ENCODE results near the gene HOXA2.

HOXA2 gene

DNA sequence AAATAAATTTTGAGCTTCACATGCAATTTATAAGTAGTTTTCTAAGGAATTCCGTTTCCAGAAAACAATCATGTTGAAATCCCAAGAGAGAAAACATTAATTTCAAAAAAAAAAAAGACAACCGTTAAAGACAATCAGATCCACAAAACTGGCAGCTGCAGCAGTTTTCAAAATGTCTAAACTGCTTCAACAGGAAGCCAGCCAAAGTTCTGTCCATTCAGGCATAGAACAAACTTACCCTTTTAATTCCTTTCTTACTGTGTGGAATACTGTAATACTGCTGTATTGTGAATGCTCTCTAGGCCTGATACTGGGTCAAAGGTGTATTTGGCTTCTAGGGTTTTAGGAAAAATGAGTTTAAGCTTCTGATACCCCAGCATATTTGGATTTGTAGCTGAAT is 38.3 kb downstream of the HOXA2 start:
- no peak overlapping the region for H3K4me3 ChIP-seq
- H3K27ac ChIP-seq: no peak overlapping the region

- H3K4me3 ChIP-seq: no peak overlapping the region
- no peak overlapping the region for H3K27ac ChIP-seq
These were observed 39.5 kb downstream of the HOXA2 start for GRCh38 chr7:27062946-27063345.

DNA sequence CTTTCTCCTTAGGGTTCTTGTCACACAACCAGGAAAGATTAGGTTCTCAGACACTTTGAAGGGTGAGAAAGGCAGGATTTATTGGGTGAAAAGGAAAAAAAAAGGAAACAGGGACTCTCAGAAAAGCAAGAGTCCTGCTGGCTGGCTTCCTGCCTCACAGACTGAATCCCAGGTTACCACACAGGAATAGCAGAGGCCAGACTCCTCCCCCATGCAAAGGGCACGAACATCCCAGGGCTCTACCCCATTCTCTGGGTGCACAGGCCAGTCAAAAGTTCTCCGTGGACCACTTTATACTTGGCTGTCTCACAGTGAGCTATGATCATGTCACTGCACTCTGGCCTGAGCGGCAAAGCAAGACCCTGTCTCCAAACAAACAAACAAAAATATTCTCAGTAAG is 49.3 kb downstream of the HOXA2 start:
- Histone ChIP-seq H3K27ac (no peak overlapping the region), H3K4me3 (no peak overlapping the region)

- no peak overlapping the region for H3K27ac ChIP-seq
These were observed 51.0 kb downstream of the HOXA2 start for GRCh38 chr7:27051451-27051850.

More at GRCh38 chr7:27051451-27051850, 51.0 kb downstream of the HOXA2 start:
- H3K4me3 ChIP-seq: no peak overlapping the region
